Transverse colon (tissue), 4 donors: ENCODE results near the gene TMEM74B.

Source experiments
- EP300 ChIP-seq: sonication (generic); formaldehyde crosslinking; IDR thresholded peaks from one replicate; pipeline ENCODE4 v1.6.1; 2017; ENCODE audit warnings: antibody characterized with exemption, low read depth
- POLR2A ChIP-seq: fragments of 450-650 bp; IDR thresholded peaks from one replicate; pipeline ENCODE4 v1.6.1; 2016; ENCODE audit warnings: antibody characterized with exemption, mild to moderate bottlenecking, moderate library complexity
- POLR2AphosphoS5 ChIP-seq, 3 donors: sonication (generic); formaldehyde crosslinking; IDR thresholded peaks; one replicate each; pipeline ENCODE4 v1.6.1; 2016; ENCODE audit warnings: antibody characterized with exemption in 3 of 3
- TF ChIP-seq, protein P1 (sequence below), 5 experiments: fragments of 200-600 bp in 3 of 5; fragments of 450-650 bp in 2 of 5; sonication (generic) in 3 of 5; IDR thresholded peaks; 1 replicate in 2 of 5; 2 replicates in 3 of 5; pipeline ENCODE4 v1.5.1; 2016 to 2017; ENCODE audit warnings: antibody characterized with exemption in 5 of 5, inconsistent platforms in 3 of 5, mild to moderate bottlenecking in 2 of 5, moderate library complexity in 1 of 5

DNA sequence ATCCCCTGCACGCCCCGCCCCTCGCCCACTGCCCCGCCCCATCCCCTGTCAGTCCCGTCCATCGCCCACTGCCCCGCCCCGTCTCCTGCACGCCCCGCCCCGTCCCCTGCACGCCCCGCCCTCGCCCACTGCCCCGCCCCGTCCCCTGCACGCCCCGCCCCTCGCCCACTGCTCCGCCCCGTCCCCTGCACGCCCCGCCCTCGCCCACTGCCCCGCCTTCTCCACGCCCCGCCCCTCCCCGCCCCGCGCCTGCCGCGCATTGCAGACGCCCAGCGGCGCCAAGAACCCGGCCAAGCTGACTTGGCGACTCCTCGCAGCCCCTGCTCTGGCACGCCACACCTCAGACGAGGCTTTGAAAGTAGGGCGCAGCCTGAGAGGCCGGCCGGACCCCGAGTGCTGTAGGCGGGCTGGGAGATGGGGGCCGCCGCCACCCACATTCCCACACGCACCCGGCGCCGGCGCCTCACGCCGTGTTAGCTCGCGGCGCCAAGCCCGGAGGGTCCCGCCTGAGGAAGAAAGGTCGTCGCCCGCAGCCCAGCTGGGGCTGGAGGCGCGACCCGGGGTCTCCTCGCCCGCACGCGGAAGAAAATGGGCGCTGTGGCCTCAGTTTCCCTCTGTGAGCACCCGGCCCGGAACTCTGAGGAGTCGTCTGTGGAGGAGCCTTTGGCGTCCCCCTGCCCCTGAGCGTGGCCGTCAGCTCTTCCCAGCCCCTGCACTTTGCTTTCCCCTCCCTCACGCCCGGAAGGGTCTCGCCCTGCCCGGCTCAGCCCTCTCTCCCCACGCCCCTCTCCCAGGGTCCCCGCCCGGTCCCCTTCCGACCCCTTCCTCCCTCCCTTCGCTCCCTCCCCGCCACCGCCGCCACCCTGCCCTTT is 41.2 kb upstream of the TMEM74B start, which contains the start of gene RAD21L1:
- TF ChIP-seq, protein P1, sequence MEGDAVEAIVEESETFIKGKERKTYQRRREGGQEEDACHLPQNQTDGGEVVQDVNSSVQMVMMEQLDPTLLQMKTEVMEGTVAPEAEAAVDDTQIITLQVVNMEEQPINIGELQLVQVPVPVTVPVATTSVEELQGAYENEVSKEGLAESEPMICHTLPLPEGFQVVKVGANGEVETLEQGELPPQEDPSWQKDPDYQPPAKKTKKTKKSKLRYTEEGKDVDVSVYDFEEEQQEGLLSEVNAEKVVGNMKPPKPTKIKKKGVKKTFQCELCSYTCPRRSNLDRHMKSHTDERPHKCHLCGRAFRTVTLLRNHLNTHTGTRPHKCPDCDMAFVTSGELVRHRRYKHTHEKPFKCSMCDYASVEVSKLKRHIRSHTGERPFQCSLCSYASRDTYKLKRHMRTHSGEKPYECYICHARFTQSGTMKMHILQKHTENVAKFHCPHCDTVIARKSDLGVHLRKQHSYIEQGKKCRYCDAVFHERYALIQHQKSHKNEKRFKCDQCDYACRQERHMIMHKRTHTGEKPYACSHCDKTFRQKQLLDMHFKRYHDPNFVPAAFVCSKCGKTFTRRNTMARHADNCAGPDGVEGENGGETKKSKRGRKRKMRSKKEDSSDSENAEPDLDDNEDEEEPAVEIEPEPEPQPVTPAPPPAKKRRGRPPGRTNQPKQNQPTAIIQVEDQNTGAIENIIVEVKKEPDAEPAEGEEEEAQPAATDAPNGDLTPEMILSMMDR (IDR thresholded peaks at IDR 0.05) = no peak
- no peak for TF ChIP-seq POLR2A
- TF ChIP-seq EP300 = no peak
- no peak for TF ChIP-seq POLR2AphosphoS5 (IDR thresholded peaks at IDR 0.05)
